GM12891 (cell line): ENCODE measurements around the gene METTL14.

Source experiments
- DNase-seq: peaks from one replicate; pipeline ENCODE4 v3.0.0; 2011; ENCODE audit warnings: low spot score; ENCODE audit not compliant: insufficient read length
- FAIRE-seq: peaks from 2 replicates; lab custom pipeline; 2011; peaks lifted over from hg19 to GRCh38; lab: Jason Lieb, UNC
- PAX5 ChIP-seq: IDR thresholded peaks from 2 replicates; pipeline ENCODE4 v1.6.1; 2011; ENCODE audit warnings: low read length, moderate library complexity, mild to moderate bottlenecking; ENCODE audit not compliant: insufficient read depth, severe bottlenecking
- POLR2A ChIP-seq: IDR thresholded peaks from 2 replicates; pipeline ENCODE4 v1.6.1; 2011; ENCODE audit warnings: low read depth, low read length, control low read depth
- POLR2AphosphoS5 ChIP-seq: IDR thresholded peaks from 2 replicates; pipeline ENCODE4 v1.6.1; 2011; ENCODE audit warnings: low read depth, low read length, control low read depth
- POU2F2 ChIP-seq: IDR thresholded peaks from 2 replicates; pipeline ENCODE4 v1.6.1; 2011; ENCODE audit warnings: low read depth, mild to moderate bottlenecking, control low read depth, low read length, moderate library complexity
- SPI1 ChIP-seq: IDR thresholded peaks from 2 replicates; pipeline ENCODE4 v1.6.1; 2011; ENCODE audit warnings: low read depth, low read length, control low read depth
- TAF1 ChIP-seq: IDR thresholded peaks from 2 replicates; pipeline ENCODE4 v1.6.1; 2011; ENCODE audit warnings: low read depth, low read length, control low read depth

The METTL14 gene

GRCh38 chr4:118756429-118756828 is 71.2 kb downstream of the METTL14 start:
- FAIRE-seq (no peak), DNase-seq (no peak)
- TF ChIP-seq TAF1: no peak
- TF ChIP-seq POLR2AphosphoS5: no peak
- TF ChIP-seq POU2F2: no peak
- no peak for TF ChIP-seq SPI1
- no peak for TF ChIP-seq PAX5
- TF ChIP-seq POLR2A: no peak

- FAIRE-seq: no peak
- TF ChIP-seq TAF1 (no peak), POLR2AphosphoS5 (no peak), PAX5 (no peak), POLR2A (no peak), SPI1 (no peak), POU2F2 (no peak)
- DNase-seq: no peak
Measured at GRCh38 chr4:118756958-118757357, 71.8 kb downstream of the METTL14 start.

GRCh38 chr4:118757761-118758251 is 72.6 kb downstream of the METTL14 start:
- TF ChIP-seq PAX5 (no peak), SPI1 (no peak), POLR2AphosphoS5 (no peak), POU2F2 (no peak), POLR2A (no peak), TAF1 (no peak)
- DNase-seq (no peak), FAIRE-seq (no peak)

GRCh38 chr4:118758293-118758692 is 73.1 kb downstream of the METTL14 start:
- no peak for FAIRE-seq
- TF ChIP-seq POLR2AphosphoS5 (no peak), POU2F2 (no peak), POLR2A (no peak), TAF1 (no peak)
- no peak for DNase-seq

GRCh38 chr4:118759481-118759880 is 74.3 kb downstream of the METTL14 start:
- DNase-seq (no peak), FAIRE-seq (peak; percentile 26)
- TF ChIP-seq SPI1 (no peak), POU2F2 (no peak), TAF1 (no peak), POLR2A (no peak), POLR2AphosphoS5 (no peak), PAX5 (no peak)

GRCh38 chr4:118760092-118760491 is 74.9 kb downstream of the METTL14 start:
- TF ChIP-seq PAX5 (no peak), POLR2A (no peak), POLR2AphosphoS5 (no peak), TAF1 (no peak), POU2F2 (no peak), SPI1 (no peak)
- DNase-seq (no peak), FAIRE-seq (no peak)

GRCh38 chr4:118760493-118760892 is 75.3 kb downstream of the METTL14 start:
- FAIRE-seq (peak; percentile 85), DNase-seq (no peak)
- no peak for TF ChIP-seq PAX5
- 0 out of 2 replicates have a peak, but pooled peaks have one; percentile 5 for TF ChIP-seq SPI1

GRCh38 chr4:118761397-118762016 is 76.3 kb downstream of the METTL14 start:
- no peak for DNase-seq
- FAIRE-seq: no peak
- no peak for TF ChIP-seq TAF1
- TF ChIP-seq SPI1: no peak
- no peak for TF ChIP-seq PAX5
- no peak for TF ChIP-seq POU2F2
- TF ChIP-seq POLR2A: no peak
- no peak for TF ChIP-seq POLR2AphosphoS5

- TF ChIP-seq SPI1 (no peak), POLR2A (no peak), PAX5 (no peak), TAF1 (no peak), POLR2AphosphoS5 (no peak), POU2F2 (no peak)
- DNase-seq (no peak), FAIRE-seq (no peak)
Measured at GRCh38 chr4:118762155-118762554, 77.0 kb downstream of the METTL14 start.

- no peak for TF ChIP-seq POLR2A
- no peak for TF ChIP-seq SPI1
- FAIRE-seq: no peak
- no peak for DNase-seq
Measured at GRCh38 chr4:118762730-118763477, 77.7 kb downstream of the METTL14 start.
